ENCODE data around the gene TRAF1.

TRAF1 gene

GRCh38 chr9:120890320-120891244 is 36.0 kb downstream of the TRAF1 start:
- no peak for DNase-seq (ENCODE audit: low spot score in 2 of 2)
- Histone ChIP-seq H3K4me1 (no peaks in the 10 kb centered on the region), H3K4me3 (no peak overlapping the region), H3K36me3 (replicated peaks) (no peaks in the 10 kb centered on the region), H3K9me3 (no peaks in the 10 kb centered on the region), H3K27me3 (ENCODE audit: low read depth) (no peaks in the 10 kb centered on the region)
- in situ Hi-C loops (cut with MboI; ENCODE audit: low sequenced_read_pairs), result no loop called here

GRCh38 chr9:120889606-120890271 is 36.9 kb downstream of the TRAF1 start:
- no peaks in the 10 kb centered on the region for H3K36me3 ChIP-seq (replicated peaks)
- H3K27me3 ChIP-seq (ENCODE audit: low read depth), result no peaks in the 10 kb centered on the region
- H3K4me3 ChIP-seq, result no peak overlapping the region
- no peaks in the 10 kb centered on the region for H3K4me1 ChIP-seq
- in situ Hi-C loops (cut with MboI; ENCODE audit: low sequenced_read_pairs), result no loop called here
- no peaks in the 10 kb centered on the region for H3K9me3 ChIP-seq
- no peak for DNase-seq (ENCODE audit: low spot score in 2 of 2)

GRCh38 chr9:120888626-120889025 is 38.0 kb downstream of the TRAF1 start:
- Histone ChIP-seq H3K36me3 (replicated peaks) (no peaks in the 10 kb centered on the region), H3K4me1 (no peaks in the 10 kb centered on the region), H3K27me3 (ENCODE audit: low read depth) (no peaks in the 10 kb centered on the region), H3K9me3 (no peaks in the 10 kb centered on the region), H3K4me3 (no peak overlapping the region)
- DNase-seq (ENCODE audit: low spot score in 2 of 2), result no peak
- in situ Hi-C loops (cut with MboI; ENCODE audit: low sequenced_read_pairs), result no loop called here

DNA sequence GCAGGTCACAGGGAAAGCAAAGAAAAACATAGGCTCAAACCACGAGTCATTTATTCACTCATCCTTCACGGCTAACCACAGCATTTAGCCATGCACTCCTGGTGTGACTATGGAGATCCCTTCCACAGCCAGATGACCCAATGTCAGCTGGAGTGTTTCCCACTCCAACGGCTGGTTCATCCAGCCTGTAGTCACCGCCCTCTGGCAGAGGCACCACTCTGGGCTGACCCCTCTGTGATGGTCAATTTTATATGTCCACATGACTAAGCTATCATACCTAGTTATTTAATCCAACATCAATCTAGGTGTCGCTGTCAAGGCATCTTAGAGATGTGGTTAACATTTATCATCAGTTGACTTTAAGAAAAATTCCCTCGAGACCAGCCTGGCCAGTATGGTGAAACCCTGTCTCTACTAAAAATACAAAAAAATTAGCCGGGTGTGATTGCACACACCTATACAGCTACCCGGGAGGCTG is 40.1 kb downstream of the TRAF1 start:
- Histone ChIP-seq H3K4me1 (no peaks in the 10 kb centered on the region), H3K9me3 (no peaks in the 10 kb centered on the region), H3K4me3 (no peak overlapping the region), H3K36me3 (replicated peaks) (no peaks in the 10 kb centered on the region), H3K27me3 (ENCODE audit: low read depth) (no peaks in the 10 kb centered on the region)
- DNase-seq (ENCODE audit: low spot score in 2 of 2), result no peak
- in situ Hi-C loops (cut with MboI; ENCODE audit: low sequenced_read_pairs), result no loop called here

- Histone ChIP-seq H3K36me3 (replicated peaks) (no peaks in the 10 kb centered on the region), H3K4me3 (no peak overlapping the region), H3K4me1 (no peaks in the 10 kb centered on the region), H3K9me3 (no peaks in the 10 kb centered on the region), H3K27me3 (ENCODE audit: low read depth) (no peaks in the 10 kb centered on the region)
- no peak for DNase-seq (ENCODE audit: low spot score in 2 of 2)
- in situ Hi-C loops (cut with MboI; ENCODE audit: low sequenced_read_pairs), result no loop called here
These were observed 40.6 kb downstream of the TRAF1 start for GRCh38 chr9:120885958-120886357.

- no peak for DNase-seq (ENCODE audit: low spot score in 2 of 2)
- no peaks in the 10 kb centered on the region for H3K27me3 ChIP-seq (ENCODE audit: low read depth)
- no peaks in the 10 kb centered on the region for H3K4me1 ChIP-seq
- no peaks in the 10 kb centered on the region for H3K36me3 ChIP-seq (replicated peaks)
- no peaks in the 10 kb centered on the region for H3K9me3 ChIP-seq
- H3K4me3 ChIP-seq, result no peak overlapping the region
- in situ Hi-C loops (cut with MboI; ENCODE audit: low sequenced_read_pairs), result no loop called here
These were observed 41.1 kb downstream of the TRAF1 start for GRCh38 chr9:120885457-120885856.

GRCh38 chr9:120883608-120883996 is 43.0 kb downstream of the TRAF1 start:
- DNase-seq (ENCODE audit: low spot score in 2 of 2), result no peak
- Histone ChIP-seq H3K27me3 (ENCODE audit: low read depth) (no peaks in the 10 kb centered on the region), H3K4me1 (0 out of 2 replicates have a peak, but pooled peaks cover under 1% of the 10 kb centered on the region), H3K9me3 (no peaks in the 10 kb centered on the region), H3K36me3 (replicated peaks) (no peaks in the 10 kb centered on the region), H3K4me3 (no peak overlapping the region)
- in situ Hi-C loops (cut with MboI; ENCODE audit: low sequenced_read_pairs), result no loop called here

DNA sequence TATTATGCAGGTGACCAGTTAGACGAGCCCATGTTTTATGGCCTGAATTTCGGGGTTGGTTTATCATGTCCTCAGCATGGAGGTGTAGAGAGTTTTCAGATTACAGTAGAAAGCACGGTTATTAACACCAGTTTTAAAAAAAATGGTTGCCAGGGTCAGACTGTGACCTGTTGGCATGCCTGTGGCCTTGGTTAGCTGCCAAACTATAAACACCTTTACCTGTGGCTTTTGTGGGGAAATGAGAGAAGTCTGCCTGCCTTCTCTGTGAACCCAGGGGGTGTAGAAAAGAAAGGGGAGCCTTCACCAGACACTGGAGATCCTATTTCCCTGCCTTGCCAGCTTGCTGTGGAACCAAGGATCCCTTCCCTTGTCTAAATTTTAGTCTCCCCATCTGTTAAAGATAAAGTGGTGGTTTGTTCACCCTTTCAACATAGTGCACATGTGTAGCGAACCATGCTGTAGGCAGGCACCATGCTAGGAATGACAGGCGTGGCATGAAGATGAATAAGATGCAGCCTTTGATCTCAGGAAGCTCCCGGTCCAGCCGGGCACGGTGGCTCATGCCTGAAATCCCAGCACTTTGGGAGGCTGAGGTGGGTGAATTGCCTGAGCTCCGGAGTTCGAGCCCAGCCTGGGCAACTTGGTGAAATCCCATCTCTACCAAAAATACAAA is 43.5 kb downstream of the TRAF1 start:
- no peak for DNase-seq (ENCODE audit: low spot score in 2 of 2)
- Histone ChIP-seq H3K4me1 (peaks cover 5% of the 10 kb centered on the region; the same call in 1 of the 2 replicates), H3K27me3 (ENCODE audit: low read depth) (no peaks in the 10 kb centered on the region), H3K9me3 (no peaks in the 10 kb centered on the region), H3K36me3 (replicated peaks) (no peaks in the 10 kb centered on the region), H3K4me3 (no peak overlapping the region)
- in situ Hi-C loops (cut with MboI; ENCODE audit: low sequenced_read_pairs), result no loop called here

- in situ Hi-C loops (cut with MboI; ENCODE audit: low sequenced_read_pairs), result no loop called here
- no peak for DNase-seq (ENCODE audit: low spot score in 2 of 2)
- H3K4me1 ChIP-seq, result peaks cover 21% of the 10 kb centered on the region
- H3K36me3 ChIP-seq (replicated peaks), result peaks cover 5% of the 10 kb centered on the region
- no peaks in the 10 kb centered on the region for H3K9me3 ChIP-seq
- no peaks in the 10 kb centered on the region for H3K27me3 ChIP-seq (ENCODE audit: low read depth)
- no peak overlapping the region for H3K4me3 ChIP-seq
These were observed 47.1 kb downstream of the TRAF1 start for GRCh38 chr9:120879446-120879845.

GRCh38 chr9:120878188-120879130 is 48.1 kb downstream of the TRAF1 start:
- Histone ChIP-seq H3K4me3 (no peak overlapping the region; the same call in 1 of the 2 replicates), H3K4me1 (peaks cover 26% of the 10 kb centered on the region), H3K9me3 (no peaks in the 10 kb centered on the region), H3K36me3 (replicated peaks) (peaks cover 13% of the 10 kb centered on the region), H3K27me3 (ENCODE audit: low read depth) (no peaks in the 10 kb centered on the region)
- in situ Hi-C loops (cut with MboI; ENCODE audit: low sequenced_read_pairs), result no loop called here
- no peak for DNase-seq (ENCODE audit: low spot score in 2 of 2)

DNA sequence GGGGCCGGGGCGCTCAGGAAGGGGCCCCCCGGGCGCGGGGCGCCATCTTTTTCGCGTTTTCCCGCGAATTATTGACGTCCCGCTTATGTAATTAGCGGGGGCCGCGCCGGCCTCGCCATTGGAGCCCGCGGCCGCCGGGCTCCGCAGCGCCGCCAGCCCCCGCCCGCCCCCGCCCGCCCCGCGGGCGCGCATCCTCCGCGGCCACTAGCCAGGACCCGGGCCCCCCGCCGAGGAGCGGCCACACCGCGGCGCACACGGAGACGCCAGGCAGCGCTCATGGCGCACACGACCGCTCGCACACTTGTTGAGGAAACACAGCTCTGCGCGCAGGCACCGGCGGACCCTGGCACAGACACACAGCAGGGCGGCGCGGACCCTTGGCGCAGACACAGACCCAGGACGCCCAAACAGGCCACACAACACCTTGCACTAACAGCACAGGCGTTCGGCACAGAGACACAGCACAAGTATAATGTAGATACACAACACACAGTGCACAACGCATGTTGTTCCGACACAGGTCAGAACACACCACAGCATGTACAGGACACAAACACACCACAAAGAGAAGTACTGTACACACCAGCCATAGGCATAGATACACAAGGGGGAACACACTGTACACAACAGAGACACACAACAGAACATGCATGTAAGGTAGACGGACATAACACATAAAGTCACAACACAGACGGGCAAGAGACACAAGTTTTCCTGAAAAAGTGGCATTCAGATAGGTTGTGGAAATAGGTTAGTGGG is 49.1 kb downstream of the TRAF1 start:
- peak; percentile 70 to 82 for DNase-seq (ENCODE audit: low spot score in 2 of 2)
- no peaks in the 10 kb centered on the region for H3K9me3 ChIP-seq
- H3K36me3 ChIP-seq (replicated peaks), result peaks cover 21% of the 10 kb centered on the region
- H3K4me1 ChIP-seq, result peaks cover 30% of the 10 kb centered on the region
- peak overlapping the region; percentile 44 for H3K4me3 ChIP-seq
- no peaks in the 10 kb centered on the region for H3K27me3 ChIP-seq (ENCODE audit: low read depth)
- in situ Hi-C loops (cut with MboI; ENCODE audit: low sequenced_read_pairs), result no loop called here

- Histone ChIP-seq H3K27me3 (ENCODE audit: low read depth) (no peaks in the 10 kb centered on the region), H3K9me3 (no peaks in the 10 kb centered on the region), H3K4me1 (peaks cover 30% of the 10 kb centered on the region), H3K36me3 (replicated peaks) (peaks cover 25% of the 10 kb centered on the region), H3K4me3 (peak within 1 kb of the TSS; percentile 75)
- in situ Hi-C loops (cut with MboI; ENCODE audit: low sequenced_read_pairs), result no loop called here
- DNase-seq (ENCODE audit: low spot score in 2 of 2), result peak in 1 of 2 experiments; percentile 68
These were observed 49.8 kb downstream of the TRAF1 start, which contains the start of gene PHF19 for GRCh38 chr9:120876842-120877240. TSS of gene PHF19 (minus strand) at chr9:120877188. CDS start at chr9:120874741, 2,447 bp downstream.
